ENCODE data around the gene MYCBP2.

- TF ChIP-seq GABPA (IDR thresholded peaks at IDR 0.05 in 1 of 2, conservative IDR thresholded peaks at IDR 0.05 in 1 of 2) (no peak), FOXA1 (IDR thresholded peaks at IDR 0.05) (no peak), RAD21 (IDR thresholded peaks at IDR 0.05) (no peak), YY1 (IDR thresholded peaks at IDR 0.05) (no peak), TAF1 (conservative IDR thresholded peaks at IDR 0.05) (no peak), ATF3 (IDR thresholded peaks at IDR 0.05) (no peak), RXRA (IDR thresholded peaks at IDR 0.05) (no peak)
- TF ChIP-seq, protein P1, sequence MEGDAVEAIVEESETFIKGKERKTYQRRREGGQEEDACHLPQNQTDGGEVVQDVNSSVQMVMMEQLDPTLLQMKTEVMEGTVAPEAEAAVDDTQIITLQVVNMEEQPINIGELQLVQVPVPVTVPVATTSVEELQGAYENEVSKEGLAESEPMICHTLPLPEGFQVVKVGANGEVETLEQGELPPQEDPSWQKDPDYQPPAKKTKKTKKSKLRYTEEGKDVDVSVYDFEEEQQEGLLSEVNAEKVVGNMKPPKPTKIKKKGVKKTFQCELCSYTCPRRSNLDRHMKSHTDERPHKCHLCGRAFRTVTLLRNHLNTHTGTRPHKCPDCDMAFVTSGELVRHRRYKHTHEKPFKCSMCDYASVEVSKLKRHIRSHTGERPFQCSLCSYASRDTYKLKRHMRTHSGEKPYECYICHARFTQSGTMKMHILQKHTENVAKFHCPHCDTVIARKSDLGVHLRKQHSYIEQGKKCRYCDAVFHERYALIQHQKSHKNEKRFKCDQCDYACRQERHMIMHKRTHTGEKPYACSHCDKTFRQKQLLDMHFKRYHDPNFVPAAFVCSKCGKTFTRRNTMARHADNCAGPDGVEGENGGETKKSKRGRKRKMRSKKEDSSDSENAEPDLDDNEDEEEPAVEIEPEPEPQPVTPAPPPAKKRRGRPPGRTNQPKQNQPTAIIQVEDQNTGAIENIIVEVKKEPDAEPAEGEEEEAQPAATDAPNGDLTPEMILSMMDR (IDR thresholded peaks at IDR 0.05; ENCODE audit: low read depth, low read length, missing input control) = no peak
- TF ChIP-seq, protein P2, sequence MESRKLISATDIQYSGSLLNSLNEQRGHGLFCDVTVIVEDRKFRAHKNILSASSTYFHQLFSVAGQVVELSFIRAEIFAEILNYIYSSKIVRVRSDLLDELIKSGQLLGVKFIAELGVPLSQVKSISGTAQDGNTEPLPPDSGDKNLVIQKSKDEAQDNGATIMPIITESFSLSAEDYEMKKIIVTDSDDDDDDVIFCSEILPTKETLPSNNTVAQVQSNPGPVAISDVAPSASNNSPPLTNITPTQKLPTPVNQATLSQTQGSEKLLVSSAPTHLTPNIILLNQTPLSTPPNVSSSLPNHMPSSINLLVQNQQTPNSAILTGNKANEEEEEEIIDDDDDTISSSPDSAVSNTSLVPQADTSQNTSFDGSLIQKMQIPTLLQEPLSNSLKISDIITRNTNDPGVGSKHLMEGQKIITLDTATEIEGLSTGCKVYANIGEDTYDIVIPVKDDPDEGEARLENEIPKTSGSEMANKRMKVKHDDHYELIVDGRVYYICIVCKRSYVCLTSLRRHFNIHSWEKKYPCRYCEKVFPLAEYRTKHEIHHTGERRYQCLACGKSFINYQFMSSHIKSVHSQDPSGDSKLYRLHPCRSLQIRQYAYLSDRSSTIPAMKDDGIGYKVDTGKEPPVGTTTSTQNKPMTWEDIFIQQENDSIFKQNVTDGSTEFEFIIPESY (IDR thresholded peaks at IDR 0.05) = no peak
- TF ChIP-seq, protein P3, sequence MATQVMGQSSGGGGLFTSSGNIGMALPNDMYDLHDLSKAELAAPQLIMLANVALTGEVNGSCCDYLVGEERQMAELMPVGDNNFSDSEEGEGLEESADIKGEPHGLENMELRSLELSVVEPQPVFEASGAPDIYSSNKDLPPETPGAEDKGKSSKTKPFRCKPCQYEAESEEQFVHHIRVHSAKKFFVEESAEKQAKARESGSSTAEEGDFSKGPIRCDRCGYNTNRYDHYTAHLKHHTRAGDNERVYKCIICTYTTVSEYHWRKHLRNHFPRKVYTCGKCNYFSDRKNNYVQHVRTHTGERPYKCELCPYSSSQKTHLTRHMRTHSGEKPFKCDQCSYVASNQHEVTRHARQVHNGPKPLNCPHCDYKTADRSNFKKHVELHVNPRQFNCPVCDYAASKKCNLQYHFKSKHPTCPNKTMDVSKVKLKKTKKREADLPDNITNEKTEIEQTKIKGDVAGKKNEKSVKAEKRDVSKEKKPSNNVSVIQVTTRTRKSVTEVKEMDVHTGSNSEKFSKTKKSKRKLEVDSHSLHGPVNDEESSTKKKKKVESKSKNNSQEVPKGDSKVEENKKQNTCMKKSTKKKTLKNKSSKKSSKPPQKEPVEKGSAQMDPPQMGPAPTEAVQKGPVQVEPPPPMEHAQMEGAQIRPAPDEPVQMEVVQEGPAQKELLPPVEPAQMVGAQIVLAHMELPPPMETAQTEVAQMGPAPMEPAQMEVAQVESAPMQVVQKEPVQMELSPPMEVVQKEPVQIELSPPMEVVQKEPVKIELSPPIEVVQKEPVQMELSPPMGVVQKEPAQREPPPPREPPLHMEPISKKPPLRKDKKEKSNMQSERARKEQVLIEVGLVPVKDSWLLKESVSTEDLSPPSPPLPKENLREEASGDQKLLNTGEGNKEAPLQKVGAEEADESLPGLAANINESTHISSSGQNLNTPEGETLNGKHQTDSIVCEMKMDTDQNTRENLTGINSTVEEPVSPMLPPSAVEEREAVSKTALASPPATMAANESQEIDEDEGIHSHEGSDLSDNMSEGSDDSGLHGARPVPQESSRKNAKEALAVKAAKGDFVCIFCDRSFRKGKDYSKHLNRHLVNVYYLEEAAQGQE (IDR thresholded peaks at IDR 0.05) = no peak
Measured at GRCh38 chr13:77218274-77218673, 108.6 kb downstream of the MYCBP2 start.

All from liver (tissue), 3 donors.